SK-N-SH (cell line): ENCODE results near the gene MICAL1.

ENCODE experiments used
- CHD2 ChIP-seq: fragments of 150-350 bp; IDR thresholded peaks from 2 replicates; pipeline ENCODE4 v1.6.1; 2018; ENCODE audit warnings: low read length; ENCODE audit not compliant: partially characterized antibody
- EP300 ChIP-seq, 2 experiments: IDR thresholded peaks; 2 replicates each; pipeline versions ENCODE4 v1.4.0 to v1.6.1; 2012; ENCODE audit warnings: borderline replicate concordance in 1 of 2, low read depth in 1 of 2, low read length in 1 of 2
- EZH2phosphoT487 ChIP-seq: fragments of 200-600 bp; sonication (generic); IDR thresholded peaks from 2 replicates; pipeline ENCODE4 v1.6.1; 2017; ENCODE audit warnings: low read depth, mixed run types, mild to moderate bottlenecking, antibody characterized with exemption, moderate library complexity, borderline replicate concordance
- GABPA ChIP-seq: IDR thresholded peaks from 2 replicates; pipeline ENCODE4 v1.4.0; 2012; ENCODE audit warnings: low read depth, mild to moderate bottlenecking
- JUND ChIP-seq: IDR thresholded peaks from 2 replicates; pipeline ENCODE4 v1.4.0; 2012
- MAX ChIP-seq: IDR thresholded peaks from 2 replicates; pipeline ENCODE4 v1.4.0; 2012; ENCODE audit warnings: low read depth
- NFIC ChIP-seq: IDR thresholded peaks from 2 replicates; pipeline ENCODE4 v1.4.0; 2012; ENCODE audit warnings: borderline replicate concordance
- POLR2AphosphoS5 ChIP-seq: IDR thresholded peaks from 2 replicates; pipeline ENCODE4 v1.6.1; 2012; ENCODE audit warnings: low read depth, low read length
- RAD21 ChIP-seq: IDR thresholded peaks from 2 replicates; pipeline ENCODE4 v1.6.1; 2012; ENCODE audit warnings: mild to moderate bottlenecking, low read length
- TAF1 ChIP-seq: IDR thresholded peaks from 2 replicates; pipeline ENCODE4 v1.6.1; 2012; ENCODE audit warnings: low read depth, mild to moderate bottlenecking, low read length, moderate library complexity, borderline replicate concordance
- YY1 ChIP-seq: IDR thresholded peaks from 2 replicates; pipeline ENCODE4 v1.4.0; 2012; ENCODE audit warnings: low read depth, mild to moderate bottlenecking
- ZBTB33 ChIP-seq: IDR thresholded peaks from 2 replicates; pipeline ENCODE4 v1.4.0; 2012; ENCODE audit warnings: low read depth, borderline replicate concordance
- TF ChIP-seq, protein P1 (sequence below): fragments of 200-600 bp; sonication (generic); IDR thresholded peaks from 2 replicates; pipeline ENCODE4 v1.6.1; 2017; ENCODE audit warnings: antibody characterized with exemption, mild to moderate bottlenecking, moderate library complexity
- TF ChIP-seq, protein P2 (sequence below): IDR thresholded peaks from 2 replicates; pipeline ENCODE4 v1.4.0; 2012; ENCODE audit warnings: low read depth, borderline replicate concordance

DNA sequence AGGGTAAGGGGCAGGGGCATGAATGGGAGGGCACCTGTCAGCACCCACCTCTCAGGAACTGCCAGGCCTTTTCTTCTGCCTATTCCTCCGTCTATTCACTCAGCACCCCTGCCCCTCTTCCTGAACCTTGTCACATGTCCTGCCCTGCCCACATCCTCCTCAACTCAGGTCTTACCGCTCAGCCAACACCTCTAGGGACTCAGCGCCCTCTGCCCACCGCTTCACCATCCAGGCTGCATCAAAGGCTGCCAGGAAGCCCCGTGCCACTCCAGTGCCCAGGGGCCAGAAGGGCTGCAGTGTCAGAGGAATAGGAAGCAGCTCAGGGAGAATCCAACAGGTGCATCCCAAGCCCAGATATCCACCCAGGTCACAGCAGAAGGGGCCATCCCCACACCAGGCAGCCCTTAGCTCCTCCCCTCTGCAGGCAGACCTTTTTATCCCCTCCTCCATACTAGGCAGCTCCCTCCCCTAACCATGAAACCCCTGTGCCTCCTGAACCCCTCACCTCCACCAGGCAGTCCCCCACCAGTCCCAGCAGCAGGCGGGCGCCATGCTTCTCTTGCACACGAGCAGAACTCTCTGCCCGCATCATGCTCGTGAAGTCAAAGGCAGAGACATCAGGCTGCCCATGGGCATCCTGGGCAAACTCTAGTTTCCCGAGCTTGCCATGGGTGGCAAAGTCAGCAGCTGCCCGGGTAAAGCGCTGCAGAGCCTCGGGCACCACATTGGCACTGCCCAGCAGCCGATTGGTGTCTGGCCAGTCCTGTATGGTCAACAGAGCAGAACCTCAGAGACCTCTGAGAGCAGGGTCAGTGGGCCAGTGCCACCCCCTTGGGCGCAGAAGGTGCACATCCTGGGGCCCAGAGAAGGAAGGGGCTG is 5.5 kb downstream of the MICAL1 start:
- TF ChIP-seq EZH2phosphoT487 (no peak), YY1 (no peak), GABPA (no peak), NFIC (no peak), MAX (no peak), CHD2 (no peak), JUND (no peak), RAD21 (no peak), TAF1 (no peak), POLR2AphosphoS5 (no peak), EP300 (IDR thresholded peaks at IDR 0.05; ENCODE audit: borderline replicate concordance in 1 of 2, low read depth in 1 of 2, low read length in 1 of 2) (no peak), ZBTB33 (no peak)
- TF ChIP-seq, protein P1, sequence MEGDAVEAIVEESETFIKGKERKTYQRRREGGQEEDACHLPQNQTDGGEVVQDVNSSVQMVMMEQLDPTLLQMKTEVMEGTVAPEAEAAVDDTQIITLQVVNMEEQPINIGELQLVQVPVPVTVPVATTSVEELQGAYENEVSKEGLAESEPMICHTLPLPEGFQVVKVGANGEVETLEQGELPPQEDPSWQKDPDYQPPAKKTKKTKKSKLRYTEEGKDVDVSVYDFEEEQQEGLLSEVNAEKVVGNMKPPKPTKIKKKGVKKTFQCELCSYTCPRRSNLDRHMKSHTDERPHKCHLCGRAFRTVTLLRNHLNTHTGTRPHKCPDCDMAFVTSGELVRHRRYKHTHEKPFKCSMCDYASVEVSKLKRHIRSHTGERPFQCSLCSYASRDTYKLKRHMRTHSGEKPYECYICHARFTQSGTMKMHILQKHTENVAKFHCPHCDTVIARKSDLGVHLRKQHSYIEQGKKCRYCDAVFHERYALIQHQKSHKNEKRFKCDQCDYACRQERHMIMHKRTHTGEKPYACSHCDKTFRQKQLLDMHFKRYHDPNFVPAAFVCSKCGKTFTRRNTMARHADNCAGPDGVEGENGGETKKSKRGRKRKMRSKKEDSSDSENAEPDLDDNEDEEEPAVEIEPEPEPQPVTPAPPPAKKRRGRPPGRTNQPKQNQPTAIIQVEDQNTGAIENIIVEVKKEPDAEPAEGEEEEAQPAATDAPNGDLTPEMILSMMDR = no peak
- TF ChIP-seq, protein P2, sequence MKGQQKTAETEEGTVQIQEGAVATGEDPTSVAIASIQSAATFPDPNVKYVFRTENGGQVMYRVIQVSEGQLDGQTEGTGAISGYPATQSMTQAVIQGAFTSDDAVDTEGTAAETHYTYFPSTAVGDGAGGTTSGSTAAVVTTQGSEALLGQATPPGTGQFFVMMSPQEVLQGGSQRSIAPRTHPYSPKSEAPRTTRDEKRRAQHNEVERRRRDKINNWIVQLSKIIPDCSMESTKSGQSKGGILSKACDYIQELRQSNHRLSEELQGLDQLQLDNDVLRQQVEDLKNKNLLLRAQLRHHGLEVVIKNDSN = no peak
